OCI-LY3 (cell line): Measurements from ENCODE around the gene NLK.
"Not testable (repeated sequence)": the region's sequence is repeated elsewhere in the genome, so short reads cannot be mapped to it uniquely, and the experiment has no call there.

Experiments
- H2AFZ ChIP-seq: fragments of 200-600, 300-600 bp; shearing (Covaris generic); 2 replicates; pipeline ENCODE4 v1.6.0; 2014; ENCODE audit warnings: antibody characterized with exemption, low read depth, low read length
- H3K27ac ChIP-seq: fragments of 200-600, 300-600 bp; sonication (generic); 2 replicates; pipeline ENCODE4 v1.5.1; 2014; ENCODE audit warnings: mild to moderate bottlenecking, low read length, moderate library complexity, mixed read lengths
- H3K27me3 ChIP-seq: fragments of 200-600, 300-600 bp; sonication (generic); 2 replicates; pipeline ENCODE4 v1.6.1; 2014; ENCODE audit warnings: low read depth, low read length, mixed read lengths
- H3K36me3 ChIP-seq: fragments of 200-600, 300-600 bp; sonication (generic); replicated peaks from 2 replicates; pipeline ENCODE3; 2014; ENCODE audit warnings: low read depth, low read length, mixed read lengths
- H3K4me1 ChIP-seq: fragments of 300-600, 200-600 bp; sonication (generic); 2 replicates; pipeline ENCODE4 v1.6.1; 2014; ENCODE audit warnings: low read length, mixed read lengths
- H3K4me2 ChIP-seq: fragments of 200-600, 300-600 bp; sonication (generic); 2 replicates; pipeline ENCODE4 v1.6.1; 2014; ENCODE audit warnings: low read length, mixed read lengths
- H3K4me3 ChIP-seq: fragments of 300-600, 200-600 bp; sonication (generic); 2 replicates; pipeline ENCODE4 v1.5.1; 2014; ENCODE audit warnings: antibody characterized with exemption, mild to moderate bottlenecking, low read length, moderate library complexity
- H3K79me2 ChIP-seq: fragments of 300-600, 200-600 bp; shearing (Covaris generic); 2 replicates; pipeline ENCODE4 v1.6.1; 2014; ENCODE audit warnings: mild to moderate bottlenecking, low read length, mixed read lengths
- H3K9ac ChIP-seq: fragments of 300-600, 200-600 bp; shearing (Covaris generic); 2 replicates; pipeline ENCODE4 v1.6.0; 2014; ENCODE audit warnings: mild to moderate bottlenecking, low read length, moderate library complexity
- H3K9me3 ChIP-seq: fragments of 200-600, 300-600 bp; shearing (Covaris generic); 2 replicates; pipeline ENCODE4 v1.6.1; 2014; ENCODE audit warnings: low read length, mixed read lengths; ENCODE audit not compliant: insufficient read depth
- H4K20me1 ChIP-seq: fragments of 200-600, 300-600 bp; sonication (generic); 2 replicates; pipeline ENCODE4 v1.6.1; 2016; ENCODE audit warnings: low read length, mixed read lengths; ENCODE audit not compliant: insufficient read depth
- CTCF ChIP-seq: fragments of 200-600, 300-600 bp; sonication (generic); IDR thresholded peaks from 2 replicates; pipeline ENCODE4 v1.5.1; 2014; ENCODE audit warnings: antibody characterized with exemption, low read length, low read depth
- EZH2phosphoT487 ChIP-seq: fragments of 200-600 bp; shearing (Covaris generic); IDR thresholded peaks from 2 replicates; pipeline ENCODE4 v1.6.1; 2018; ENCODE audit warnings: antibody characterized with exemption, mixed run types, low read depth

NLK gene

GRCh38 chr17:28204244-28204643 lies 161.8 kb downstream of the NLK start:
- Histone ChIP-seq H3K9me3 (no peaks in the 10 kb centered on the region), H3K36me3 (no peaks in the 10 kb centered on the region), H3K4me3 (no peak overlapping the region), H3K27me3 (no peaks in the 10 kb centered on the region), H4K20me1 (no peaks in the 10 kb centered on the region), H3K9ac (no peak overlapping the region), H2AFZ (no peak overlapping the region), H3K79me2 (no peaks in the 10 kb centered on the region), H3K4me2 (no peak overlapping the region), H3K27ac (no peak overlapping the region), H3K4me1 (no peaks in the 10 kb centered on the region)
- TF ChIP-seq CTCF (no peak), EZH2phosphoT487 (no peak)

- H3K9ac ChIP-seq: no peak overlapping the region
Observed at GRCh38 chr17:28204751-28205150, 162.3 kb downstream of the NLK start.

GRCh38 chr17:28206292-28206691 lies 163.8 kb downstream of the NLK start:
- H3K36me3 ChIP-seq: no peaks in the 10 kb centered on the region
- H2AFZ ChIP-seq: no peak overlapping the region
- no peak overlapping the region for H3K4me3 ChIP-seq
- no peaks in the 10 kb centered on the region for H3K4me1 ChIP-seq
- no peaks in the 10 kb centered on the region for H3K79me2 ChIP-seq
- H4K20me1 ChIP-seq: no peaks in the 10 kb centered on the region
- no peak overlapping the region for H3K27ac ChIP-seq
- TF ChIP-seq CTCF (no peak), EZH2phosphoT487 (no peak)
- H3K4me2 ChIP-seq: no peak overlapping the region
- no peaks in the 10 kb centered on the region for H3K9me3 ChIP-seq
- no peak overlapping the region for H3K9ac ChIP-seq
- H3K27me3 ChIP-seq: no peaks in the 10 kb centered on the region

More at GRCh38 chr17:28204751-28205150, 162.3 kb downstream of the NLK start:
- H3K79me2 ChIP-seq: no peaks in the 10 kb centered on the region
- TF ChIP-seq EZH2phosphoT487 (no peak), CTCF (no peak)
- H3K36me3 ChIP-seq: no peaks in the 10 kb centered on the region
- no peak overlapping the region for H3K4me3 ChIP-seq
- H3K27me3 ChIP-seq: no peaks in the 10 kb centered on the region
- no peak overlapping the region for H2AFZ ChIP-seq
- no peaks in the 10 kb centered on the region for H3K9me3 ChIP-seq
- H3K4me1 ChIP-seq: no peaks in the 10 kb centered on the region
- H4K20me1 ChIP-seq: no peaks in the 10 kb centered on the region
- H3K4me2 ChIP-seq: no peak overlapping the region
- H3K27ac ChIP-seq: no peak overlapping the region

- H3K9me3 ChIP-seq: no peaks in the 10 kb centered on the region
Observed at GRCh38 chr17:28211811-28212210, 169.3 kb downstream of the NLK start.

DNA sequence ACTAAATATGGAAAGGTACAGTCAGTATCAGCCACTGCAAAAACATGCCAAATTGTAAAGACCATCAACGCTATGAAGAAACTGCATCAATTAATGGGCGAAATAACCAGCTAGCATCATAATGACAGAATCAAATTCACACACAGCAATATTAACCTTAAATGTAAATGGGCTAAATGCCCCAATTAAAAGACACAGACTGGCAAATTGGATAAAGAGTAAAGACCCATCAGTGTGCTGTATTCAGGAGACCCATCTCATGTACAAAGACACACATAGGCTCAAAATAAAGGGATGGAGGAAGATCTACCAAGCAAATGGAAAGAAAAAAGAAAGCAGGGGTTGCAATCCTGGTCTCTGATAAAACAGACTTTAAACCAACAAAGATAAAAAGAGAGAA lies 171.1 kb downstream of the NLK start:
- H3K9ac ChIP-seq, H3K4me3 ChIP-seq, H3K36me3 ChIP-seq, H2AFZ ChIP-seq, H3K79me2 ChIP-seq, H3K27me3 ChIP-seq, H3K27ac ChIP-seq, H3K9me3 ChIP-seq, H4K20me1 ChIP-seq, H3K4me2 ChIP-seq: not testable (repeated sequence)
- peaks cover 14% of the 10 kb centered on the region for H3K4me1 ChIP-seq

More at GRCh38 chr17:28211811-28212210, 169.3 kb downstream of the NLK start:
- Histone ChIP-seq H3K27ac (no peak overlapping the region), H3K27me3 (no peaks in the 10 kb centered on the region), H4K20me1 (no peaks in the 10 kb centered on the region), H3K4me2 (no peak overlapping the region), H3K36me3 (no peaks in the 10 kb centered on the region), H3K9ac (no peak overlapping the region), H3K79me2 (no peaks in the 10 kb centered on the region), H3K4me1 (peaks cover 13% of the 10 kb centered on the region), H3K4me3 (no peak overlapping the region), H2AFZ (no peak overlapping the region)
- TF ChIP-seq EZH2phosphoT487: no peak
